ENCODE measurements around the gene R3HDM2.

Gene R3HDM2

DNA sequence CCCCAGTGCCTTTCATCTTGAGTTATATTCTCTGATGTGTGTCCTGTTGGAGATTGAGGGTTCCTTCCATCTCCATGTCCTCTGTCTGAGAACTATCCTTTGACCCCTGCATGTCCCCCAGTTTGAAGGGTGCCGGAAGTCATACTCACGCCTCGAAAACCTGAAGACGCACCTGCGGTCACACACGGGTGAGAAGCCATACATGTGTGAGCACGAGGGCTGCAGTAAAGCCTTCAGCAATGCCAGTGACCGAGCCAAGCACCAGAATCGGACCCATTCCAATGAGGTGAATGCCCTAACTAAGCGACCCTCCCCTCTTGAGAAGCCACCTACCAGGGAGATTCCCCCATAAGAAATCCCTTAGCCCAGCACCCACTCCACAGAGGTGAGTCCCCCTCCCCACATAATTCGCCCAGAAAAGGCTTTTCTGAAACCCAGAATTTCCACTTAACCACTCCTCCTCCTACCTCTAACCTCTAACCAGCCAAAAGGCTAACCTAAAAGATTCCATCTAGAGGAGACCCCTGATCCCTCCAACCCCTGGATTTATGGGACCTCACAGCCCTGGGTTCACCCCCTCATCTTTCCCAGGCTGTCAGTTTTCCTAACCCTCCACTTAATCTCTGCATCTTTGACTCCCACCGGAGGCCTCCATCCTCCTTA lies 36.5 kb upstream of the R3HDM2 start:
- TF ChIP-seq CTCF (IDR thresholded peaks at IDR 0.05; ENCODE audit: borderline replicate concordance, insufficient read depth, low read depth, low read length), result no peak
- H3K4me3 ChIP-seq (ENCODE audit: low read depth, low read length), result no peak overlapping the region

GRCh38 chr12:57465747-57466505 lies 35.1 kb upstream of the R3HDM2 start:
- TF ChIP-seq CTCF (IDR thresholded peaks at IDR 0.05; ENCODE audit: borderline replicate concordance, insufficient read depth, low read depth, low read length), result no peak
- no peak overlapping the region for H3K4me3 ChIP-seq (ENCODE audit: low read depth, low read length)

GRCh38 chr12:57465030-57465746 lies 34.3 kb upstream of the R3HDM2 start:
- H3K4me3 ChIP-seq (ENCODE audit: low read depth, low read length), result no peak overlapping the region
- no peak for TF ChIP-seq CTCF (IDR thresholded peaks at IDR 0.05; ENCODE audit: borderline replicate concordance, insufficient read depth, low read depth, low read length)

- no peak for TF ChIP-seq CTCF (IDR thresholded peaks at IDR 0.05; ENCODE audit: borderline replicate concordance, insufficient read depth, low read depth, low read length)
Observed at GRCh38 chr12:57464569-57464968, 33.7 kb upstream of the R3HDM2 start.

GRCh38 chr12:57462912-57463253 lies 32.0 kb upstream of the R3HDM2 start:
- no peak for TF ChIP-seq CTCF (IDR thresholded peaks at IDR 0.05; ENCODE audit: borderline replicate concordance, insufficient read depth, low read depth, low read length)
- H3K4me3 ChIP-seq (ENCODE audit: low read depth, low read length), result no peak overlapping the region

More at GRCh38 chr12:57464569-57464968, 33.7 kb upstream of the R3HDM2 start:
- no peak overlapping the region for H3K4me3 ChIP-seq (ENCODE audit: low read depth, low read length)

DNA sequence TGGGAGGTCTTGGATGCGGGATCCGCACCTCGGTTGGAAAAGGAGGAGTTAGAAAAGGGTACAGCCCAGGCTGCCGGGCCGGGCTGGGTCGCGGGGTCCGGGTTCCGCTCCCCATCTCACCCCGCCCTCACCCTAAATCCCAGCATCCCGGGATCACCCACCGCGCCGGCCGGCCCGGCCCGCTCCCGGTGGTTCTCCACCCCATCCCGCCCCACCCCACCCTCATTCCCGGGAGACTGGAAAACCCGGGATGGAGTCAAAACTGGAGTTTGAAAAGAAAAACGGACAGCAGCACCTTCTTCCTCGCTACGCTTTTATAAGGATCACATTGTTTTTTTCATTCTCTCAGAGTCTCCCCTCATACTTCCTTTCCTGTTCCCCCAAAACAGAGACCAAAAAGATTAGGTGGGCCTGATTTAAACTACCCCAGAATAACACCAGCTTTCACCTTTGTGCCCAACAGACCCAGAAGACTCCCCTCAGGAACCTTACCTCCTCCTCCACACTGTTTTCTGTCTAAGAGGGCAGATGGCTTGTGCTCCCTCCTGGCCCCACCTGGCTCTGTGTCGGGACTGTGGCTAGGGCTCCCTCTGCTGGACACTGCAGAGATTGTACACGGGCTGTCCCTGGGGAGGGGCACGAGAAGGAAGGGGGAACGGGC lies 31.5 kb upstream of the R3HDM2 start:
- TF ChIP-seq CTCF (IDR thresholded peaks at IDR 0.05; ENCODE audit: borderline replicate concordance, insufficient read depth, low read depth, low read length), result peak; percentile 95
- peak overlapping the region; percentile 63 for H3K4me3 ChIP-seq (ENCODE audit: low read depth, low read length)

Measured in GM12875 (cell line).